ENCODE results near the gene MAGI3.

Gene MAGI3

DNA sequence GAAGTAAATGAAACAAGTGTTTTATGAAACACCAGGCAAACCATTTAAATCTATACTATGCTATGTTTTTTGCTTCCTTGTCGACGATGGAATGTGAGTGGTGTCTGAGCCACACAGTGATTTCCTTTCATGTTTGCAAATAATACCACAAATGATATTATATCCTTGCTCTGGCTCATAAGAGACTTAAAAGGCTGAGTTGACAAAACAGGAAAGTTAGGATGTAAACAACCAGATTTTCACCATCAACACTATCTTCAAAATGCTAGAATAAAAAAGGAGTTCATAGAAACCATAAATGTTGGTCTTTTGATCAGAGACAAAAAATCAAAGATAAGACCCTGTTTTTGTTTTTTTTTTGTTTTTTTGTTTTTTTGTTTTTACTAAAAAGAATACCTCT is 17.8 kb upstream of the MAGI3 start:
- H3K4me1 ChIP-seq (ENCODE audit: control insufficient read depth, insufficient read depth, low read length), result no peaks in the 10 kb centered on the region
- ChIA-PET POLR2A (no interaction called here), CTCF (no interaction called here)
- TF ChIP-seq ZNF843 (tag by site-specific recombination; IDR thresholded peaks at IDR 0.05), result no peak
- TF ChIP-seq AEBP2 (tag by site-specific recombination; IDR thresholded peaks at IDR 0.05; ENCODE audit: borderline replicate concordance), result no peak
- TF ChIP-seq, protein P1, sequence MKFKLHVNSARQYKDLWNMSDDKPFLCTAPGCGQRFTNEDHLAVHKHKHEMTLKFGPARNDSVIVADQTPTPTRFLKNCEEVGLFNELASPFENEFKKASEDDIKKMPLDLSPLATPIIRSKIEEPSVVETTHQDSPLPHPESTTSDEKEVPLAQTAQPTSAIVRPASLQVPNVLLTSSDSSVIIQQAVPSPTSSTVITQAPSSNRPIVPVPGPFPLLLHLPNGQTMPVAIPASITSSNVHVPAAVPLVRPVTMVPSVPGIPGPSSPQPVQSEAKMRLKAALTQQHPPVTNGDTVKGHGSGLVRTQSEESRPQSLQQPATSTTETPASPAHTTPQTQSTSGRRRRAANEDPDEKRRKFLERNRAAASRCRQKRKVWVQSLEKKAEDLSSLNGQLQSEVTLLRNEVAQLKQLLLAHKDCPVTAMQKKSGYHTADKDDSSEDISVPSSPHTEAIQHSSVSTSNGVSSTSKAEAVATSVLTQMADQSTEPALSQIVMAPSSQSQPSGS (tag by site-specific recombination; IDR thresholded peaks at IDR 0.05; ENCODE audit: low read depth), result no peak
- TF ChIP-seq ZNF791 (tag by site-specific recombination; IDR thresholded peaks at IDR 0.05), result no peak
- TF ChIP-seq ZBTB26 (tag by site-specific recombination; optimal IDR thresholded peaks at IDR 0.05), result no peak
- TF ChIP-seq RBAK (tag by site-specific recombination; IDR thresholded peaks at IDR 0.05), result no peak
- no peak for TF ChIP-seq ZNF548 (tag by site-specific recombination; IDR thresholded peaks at IDR 0.05)
- no peak for TF ChIP-seq ZNF580 (tag by site-specific recombination; IDR thresholded peaks at IDR 0.05)
- no peak for TF ChIP-seq ZNF785 (tag by site-specific recombination; IDR thresholded peaks at IDR 0.05)
- no peak for TF ChIP-seq ZNF629 (tag by site-specific recombination; IDR thresholded peaks at IDR 0.05)
- no peaks in the 10 kb centered on the region for H3K9me3 ChIP-seq (ENCODE audit: control insufficient read depth, insufficient read depth, low read depth, low read length)
- no peak overlapping the region for H3K4me3 ChIP-seq (ENCODE audit: low read depth, low read length)
- no peak overlapping the region for H3K27ac ChIP-seq (ENCODE audit: extremely low read depth, low read depth, low read length)
- no peaks in the 10 kb centered on the region for H3K36me3 ChIP-seq (ENCODE audit: control insufficient read depth in 2 of 2, insufficient read depth in 1 of 2, low read length in 2 of 2)

DNA sequence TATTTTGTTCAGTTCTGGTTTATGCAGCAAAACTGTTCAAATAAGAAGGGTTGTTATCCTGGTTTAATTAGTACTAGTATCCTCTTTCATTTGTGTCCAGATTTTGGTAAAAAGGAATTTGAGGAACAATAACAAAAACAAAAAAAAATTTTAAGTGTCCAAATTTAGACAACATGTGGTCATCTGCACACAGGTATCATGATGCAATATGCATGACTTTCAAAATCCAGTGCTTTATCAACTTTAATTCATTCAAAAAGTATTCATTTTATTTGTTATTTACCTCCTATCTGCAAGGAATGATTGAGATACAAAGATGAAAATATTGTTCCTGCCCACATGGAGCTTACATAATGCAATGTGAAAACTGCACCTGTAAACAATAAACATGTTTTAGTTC is 16.7 kb upstream of the MAGI3 start:
- no peaks in the 10 kb centered on the region for H3K36me3 ChIP-seq (ENCODE audit: control insufficient read depth in 2 of 2, insufficient read depth in 1 of 2, low read length in 2 of 2)
- no peak overlapping the region for H3K4me3 ChIP-seq (ENCODE audit: low read depth, low read length)
- no peaks in the 10 kb centered on the region for H3K4me1 ChIP-seq (ENCODE audit: control insufficient read depth, insufficient read depth, low read length)
- H3K27ac ChIP-seq (ENCODE audit: extremely low read depth, low read depth, low read length), result no peak overlapping the region
- TF ChIP-seq KLF17 (tag by site-specific recombination; IDR thresholded peaks at IDR 0.05) (no peak), MYNN (tag by site-specific recombination; IDR thresholded peaks at IDR 0.05; ENCODE audit: borderline replicate concordance) (no peak), ZNF140 (tag by site-specific recombination; IDR thresholded peaks at IDR 0.05) (no peak), ZNF426 (tag by site-specific recombination; IDR thresholded peaks at IDR 0.05) (no peak), ZNF670 (tag by site-specific recombination; IDR thresholded peaks at IDR 0.05; ENCODE audit: low read depth) (no peak), ZNF10 (tag by site-specific recombination; IDR thresholded peaks at IDR 0.05) (no peak), ZNF660 (tag by site-specific recombination; IDR thresholded peaks at IDR 0.05) (no peak), KLF10 (tag by site-specific recombination; IDR thresholded peaks at IDR 0.05) (no peak), SP3 (tag by site-specific recombination; IDR thresholded peaks at IDR 0.05) (no peak), ZNF561 (tag by site-specific recombination; IDR thresholded peaks at IDR 0.05; ENCODE audit: borderline replicate concordance) (no peak), ZNF580 (tag by site-specific recombination; IDR thresholded peaks at IDR 0.05) (no peak), ZNF248 (tag by site-specific recombination; IDR thresholded peaks at IDR 0.05) (no peak)
- TF ChIP-seq, protein P2, sequence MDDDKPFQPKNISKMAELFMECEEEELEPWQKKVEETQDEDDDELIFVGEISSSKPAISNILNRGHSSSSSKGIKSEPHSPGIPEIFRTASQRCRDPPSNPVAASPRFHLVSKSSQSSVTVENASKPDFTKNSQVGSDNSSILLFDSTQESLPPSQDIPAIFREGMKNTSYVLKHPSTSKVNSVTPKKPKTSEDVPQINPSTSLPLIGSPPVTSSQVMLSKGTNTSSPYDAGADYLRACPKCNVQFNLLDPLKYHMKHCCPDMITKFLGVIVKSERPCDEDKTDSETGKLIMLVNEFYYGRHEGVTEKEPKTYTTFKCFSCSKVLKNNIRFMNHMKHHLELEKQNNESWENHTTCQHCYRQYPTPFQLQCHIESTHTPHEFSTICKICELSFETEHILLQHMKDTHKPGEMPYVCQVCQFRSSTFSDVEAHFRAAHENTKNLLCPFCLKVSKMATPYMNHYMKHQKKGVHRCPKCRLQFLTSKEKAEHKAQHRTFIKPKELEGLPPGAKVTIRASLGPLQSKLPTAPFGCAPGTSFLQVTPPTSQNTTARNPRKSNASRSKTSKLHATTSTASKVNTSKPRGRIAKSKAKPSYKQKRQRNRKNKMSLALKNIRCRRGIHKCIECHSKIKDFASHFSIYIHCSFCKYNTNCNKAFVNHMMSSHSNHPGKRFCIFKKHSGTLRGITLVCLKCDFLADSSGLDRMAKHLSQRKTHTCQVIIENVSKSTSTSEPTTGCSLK (tag by site-specific recombination; IDR thresholded peaks at IDR 0.05), result no peak
- ChIA-PET CTCF (no interaction called here), POLR2A (no interaction called here)
- H3K9me3 ChIP-seq (ENCODE audit: control insufficient read depth, insufficient read depth, low read depth, low read length), result no peaks in the 10 kb centered on the region
